ENCODE results near the gene LCP2.

Gene LCP2

DNA sequence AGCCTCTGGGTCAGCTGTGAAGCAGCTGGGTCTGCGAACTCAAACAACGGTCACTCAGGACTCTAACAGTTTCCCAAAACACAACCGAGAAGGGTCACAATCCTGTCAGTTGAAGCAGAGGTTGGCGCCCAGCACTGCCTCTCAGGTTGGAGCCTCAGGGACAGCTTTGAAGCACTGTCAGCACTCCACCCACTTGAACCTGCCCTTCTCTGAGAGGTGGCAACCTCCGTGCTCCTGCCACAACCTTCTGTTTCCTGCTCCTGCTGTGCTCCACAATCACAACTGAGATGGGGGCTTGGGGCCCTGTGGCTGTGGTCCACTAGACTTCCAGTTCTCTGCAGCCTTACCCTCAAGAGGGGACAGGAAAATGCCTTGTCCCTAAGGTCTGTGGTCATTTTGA lies 21.7 kb upstream of the LCP2 start:
- in situ Hi-C loops (cut with MboI; ENCODE audit: low pct_unique_long_range_greater_than_20kb, low sequenced_read_pairs, unreplicated experiment): no loop called here
- TF ChIP-seq, protein P1, sequence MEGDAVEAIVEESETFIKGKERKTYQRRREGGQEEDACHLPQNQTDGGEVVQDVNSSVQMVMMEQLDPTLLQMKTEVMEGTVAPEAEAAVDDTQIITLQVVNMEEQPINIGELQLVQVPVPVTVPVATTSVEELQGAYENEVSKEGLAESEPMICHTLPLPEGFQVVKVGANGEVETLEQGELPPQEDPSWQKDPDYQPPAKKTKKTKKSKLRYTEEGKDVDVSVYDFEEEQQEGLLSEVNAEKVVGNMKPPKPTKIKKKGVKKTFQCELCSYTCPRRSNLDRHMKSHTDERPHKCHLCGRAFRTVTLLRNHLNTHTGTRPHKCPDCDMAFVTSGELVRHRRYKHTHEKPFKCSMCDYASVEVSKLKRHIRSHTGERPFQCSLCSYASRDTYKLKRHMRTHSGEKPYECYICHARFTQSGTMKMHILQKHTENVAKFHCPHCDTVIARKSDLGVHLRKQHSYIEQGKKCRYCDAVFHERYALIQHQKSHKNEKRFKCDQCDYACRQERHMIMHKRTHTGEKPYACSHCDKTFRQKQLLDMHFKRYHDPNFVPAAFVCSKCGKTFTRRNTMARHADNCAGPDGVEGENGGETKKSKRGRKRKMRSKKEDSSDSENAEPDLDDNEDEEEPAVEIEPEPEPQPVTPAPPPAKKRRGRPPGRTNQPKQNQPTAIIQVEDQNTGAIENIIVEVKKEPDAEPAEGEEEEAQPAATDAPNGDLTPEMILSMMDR (IDR thresholded peaks at IDR 0.05; ENCODE audit: extremely low read depth, insufficient read depth, missing control alignments): no peak
- DNase-seq (ENCODE audit: low spot score): no peak

DNA sequence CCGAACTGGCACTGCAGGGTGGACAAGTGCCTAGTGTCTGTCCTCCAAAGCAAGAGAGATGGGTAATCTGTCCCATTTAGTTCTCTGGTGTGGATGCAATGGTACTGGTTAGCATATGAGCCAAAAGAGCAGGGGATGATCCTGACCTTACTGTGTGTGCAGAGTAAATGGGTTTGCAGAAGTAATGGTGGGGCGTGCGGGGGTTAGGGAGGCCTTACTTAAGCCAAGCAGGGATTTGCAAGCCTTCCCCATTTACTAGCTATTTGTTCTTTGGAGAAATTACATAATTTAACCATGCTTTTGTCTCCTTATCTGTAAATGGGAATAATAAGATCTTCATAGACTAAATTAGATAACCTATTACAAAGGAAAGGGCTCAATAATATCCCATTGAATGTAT lies 19.9 kb upstream of the LCP2 start:
- in situ Hi-C loops (cut with MboI; ENCODE audit: low pct_unique_long_range_greater_than_20kb, low sequenced_read_pairs, unreplicated experiment): no loop called here
- no peak for DNase-seq (ENCODE audit: low spot score)
- TF ChIP-seq, protein P1 (IDR thresholded peaks at IDR 0.05; ENCODE audit: extremely low read depth, insufficient read depth, missing control alignments): no peak

DNA sequence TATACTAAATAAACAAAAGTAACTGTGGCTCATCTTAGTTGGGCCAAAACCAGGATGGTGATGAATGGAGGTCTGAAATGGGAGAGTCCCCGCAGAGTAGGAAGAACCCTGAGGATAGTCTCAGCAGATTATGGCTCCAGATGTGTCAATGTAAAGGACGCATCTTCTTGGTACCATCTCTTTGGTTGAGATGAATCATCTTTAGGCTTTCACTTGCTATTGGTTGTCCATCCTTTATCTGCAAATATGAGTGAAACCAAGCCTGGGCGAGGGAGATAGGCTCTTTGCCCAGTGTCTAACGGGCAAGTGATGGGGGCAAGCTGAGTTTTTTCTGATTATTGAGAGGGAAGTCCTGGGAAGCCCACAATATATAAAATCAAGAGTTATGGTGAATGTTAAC lies 19.4 kb upstream of the LCP2 start:
- TF ChIP-seq, protein P1 (IDR thresholded peaks at IDR 0.05; ENCODE audit: extremely low read depth, insufficient read depth, missing control alignments): no peak
- in situ Hi-C loops (cut with MboI; ENCODE audit: low pct_unique_long_range_greater_than_20kb, low sequenced_read_pairs, unreplicated experiment): no loop called here

DNA sequence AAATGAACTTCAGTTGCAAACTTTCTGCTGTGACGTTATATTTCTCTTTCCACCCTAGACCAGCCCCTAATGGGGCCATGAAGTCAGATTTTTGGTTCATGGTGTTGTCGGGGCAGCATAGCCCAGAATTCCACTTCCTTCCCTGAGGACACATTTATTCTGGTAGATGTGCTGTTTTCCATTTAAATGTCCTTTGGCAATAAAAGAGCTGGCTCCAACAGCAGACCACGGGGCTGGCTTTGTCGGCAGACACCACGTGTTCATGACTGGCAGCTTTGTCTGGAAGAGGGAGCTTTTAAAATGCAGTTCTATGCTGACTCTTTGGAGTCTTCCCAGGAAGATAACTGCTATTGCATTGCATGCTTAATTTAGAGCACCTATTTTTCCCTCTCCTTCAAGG lies 17.6 kb upstream of the LCP2 start:
- DNase-seq (ENCODE audit: low spot score): no peak
- TF ChIP-seq, protein P1 (IDR thresholded peaks at IDR 0.05; ENCODE audit: extremely low read depth, insufficient read depth, missing control alignments): no peak
- in situ Hi-C loops (cut with MboI; ENCODE audit: low pct_unique_long_range_greater_than_20kb, low sequenced_read_pairs, unreplicated experiment): no loop called here

More for the DNA sequence above, 19.4 kb upstream of the LCP2 start:
- no peak for DNase-seq (ENCODE audit: low spot score)

DNA sequence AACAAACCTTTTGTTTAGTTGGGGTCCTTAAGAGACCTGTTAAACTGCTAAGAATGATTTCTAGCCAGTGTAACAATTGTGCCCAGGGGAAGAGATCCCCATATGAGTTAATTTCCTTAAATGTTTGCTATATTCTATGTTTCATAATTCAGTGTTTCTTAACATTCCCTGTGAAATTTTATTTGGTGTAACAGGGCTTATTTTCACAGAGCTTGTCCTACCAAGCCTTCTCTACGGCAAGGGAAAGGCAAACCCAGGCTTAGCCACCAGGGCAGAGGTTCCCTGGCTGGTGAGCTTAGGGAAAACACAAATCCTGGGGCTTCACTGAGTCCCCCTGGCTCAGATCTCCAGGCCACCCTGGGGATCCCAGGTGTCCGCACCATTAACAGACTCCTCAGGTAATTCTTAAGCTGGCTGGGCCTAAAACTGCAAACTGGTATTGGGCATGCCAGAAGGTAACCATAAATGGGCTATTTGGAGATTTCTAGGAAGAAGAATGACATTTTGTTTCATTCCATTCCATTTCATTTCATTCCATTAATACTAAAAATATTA lies 17.0 kb upstream of the LCP2 start:
- in situ Hi-C loops (cut with MboI; ENCODE audit: low pct_unique_long_range_greater_than_20kb, low sequenced_read_pairs, unreplicated experiment): no loop called here
- no peak for DNase-seq (ENCODE audit: low spot score)
- TF ChIP-seq, protein P1 (IDR thresholded peaks at IDR 0.05; ENCODE audit: extremely low read depth, insufficient read depth, missing control alignments): no peak

DNA sequence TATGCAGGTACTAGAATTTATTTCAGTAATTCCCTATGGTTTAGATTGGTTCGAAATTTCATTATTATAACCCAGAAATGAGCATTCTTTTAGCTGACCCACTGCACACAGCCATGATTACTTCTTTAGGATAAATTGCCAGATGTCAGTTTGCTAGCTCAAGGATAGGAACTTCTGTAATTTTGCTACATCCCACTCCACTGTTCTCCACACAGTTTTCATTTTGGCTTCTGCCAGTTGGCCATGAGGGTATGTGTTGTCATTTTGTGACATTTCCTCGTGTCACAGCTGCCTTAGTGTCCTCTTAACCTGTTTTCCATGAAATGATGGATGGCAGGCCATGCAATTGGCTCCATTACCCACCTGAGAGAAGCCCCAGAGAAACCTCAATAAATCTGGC lies 16.2 kb upstream of the LCP2 start:
- DNase-seq (ENCODE audit: low spot score): no peak
- in situ Hi-C loops (cut with MboI; ENCODE audit: low pct_unique_long_range_greater_than_20kb, low sequenced_read_pairs, unreplicated experiment): no loop called here
- TF ChIP-seq, protein P1 (IDR thresholded peaks at IDR 0.05; ENCODE audit: extremely low read depth, insufficient read depth, missing control alignments): no peak

DNA sequence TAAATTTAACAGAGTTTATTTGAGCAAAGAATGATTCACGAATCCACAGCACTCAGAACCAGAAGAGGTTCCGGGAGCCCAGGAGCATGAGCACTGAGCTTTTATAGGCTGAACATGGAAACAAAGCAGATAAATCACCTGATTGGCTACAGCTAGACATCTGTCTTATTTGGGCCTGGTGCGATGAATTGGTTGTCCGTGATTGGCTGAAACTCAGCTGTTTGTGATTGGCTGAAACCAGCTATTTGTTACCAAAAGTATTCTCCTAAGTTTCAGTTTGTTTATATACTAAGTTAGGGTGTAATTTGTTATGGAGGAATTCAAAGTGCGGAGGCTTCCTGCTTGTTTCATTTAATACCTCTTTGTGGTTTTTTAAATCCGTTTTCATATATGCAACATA lies 15.8 kb upstream of the LCP2 start:
- no peak for DNase-seq (ENCODE audit: low spot score)
- TF ChIP-seq, protein P1 (IDR thresholded peaks at IDR 0.05; ENCODE audit: extremely low read depth, insufficient read depth, missing control alignments): no peak
- in situ Hi-C loops (cut with MboI; ENCODE audit: low pct_unique_long_range_greater_than_20kb, low sequenced_read_pairs, unreplicated experiment): no loop called here
